ENCODE results near the gene SCAP. TPM values are rescaled to one million over a fixed set of nuclear protein-coding genes. Genes with fewer than 3 reads are reported as not detected.
"Not testable (repeated sequence)": the region's sequence is repeated elsewhere in the genome, so short reads cannot be mapped to it uniquely, and the experiment has no call there.

SCAP gene
- total RNA-seq, 1 donor from 2014 or later, result 84.7 TPM

GRCh38 chr3:47512416-47513124 is 36.8 kb upstream of the SCAP start:
- intact Hi-C loops (cut with DNase I), result no loop called here
- TF ChIP-seq CTCF (IDR thresholded peaks at IDR 0.05), result no peak
- no peak for TF ChIP-seq POLR2A (IDR thresholded peaks at IDR 0.05)
- TF ChIP-seq POLR2AphosphoS5 (IDR thresholded peaks at IDR 0.05; ENCODE audit: insufficient read depth in 1 of 2, low read depth in 1 of 2), result no peak
- Histone ChIP-seq H3K4me1 (peaks cover 9% of the 10 kb centered on the region), H3K9me3 (no peaks in the 10 kb centered on the region), H3K4me3 (peak overlapping the region; percentile 77 to 80), H3K27me3 (no peaks in the 10 kb centered on the region), H3K27ac (peak overlapping the region; percentile 98), H3K36me3 (no peaks in the 10 kb centered on the region)
- no peak for DNase-seq (ENCODE audit: extremely low spot score in 2 of 2)

GRCh38 chr3:47505267-47505666 is 29.5 kb upstream of the SCAP start:
- H3K9me3 ChIP-seq; H3K4me1 ChIP-seq; H3K4me3 ChIP-seq; H3K27ac ChIP-seq; H3K27me3 ChIP-seq; intact Hi-C loops (cut with DNase I); DNase-seq (ENCODE audit: extremely low spot score in 2 of 2): not testable (repeated sequence)
- H3K36me3 ChIP-seq, result peaks cover 0 to 35% of the 10 kb centered on the region in 2 donors

- no peak overlapping the region for H3K27ac ChIP-seq
- H3K36me3 ChIP-seq, result peaks cover 0 to 43% of the 10 kb centered on the region in 2 donors
- intact Hi-C loops (cut with DNase I), result no loop called here
- no peaks in the 10 kb centered on the region for H3K4me1 ChIP-seq
- H3K27me3 ChIP-seq, result no peaks in the 10 kb centered on the region
- DNase-seq (ENCODE audit: extremely low spot score in 2 of 2), result no peak
- H3K9me3 ChIP-seq, result no peaks in the 10 kb centered on the region
- TF ChIP-seq CTCF (IDR thresholded peaks at IDR 0.05) (no peak), POLR2A (IDR thresholded peaks at IDR 0.05) (no peak), POLR2AphosphoS5 (IDR thresholded peaks at IDR 0.05; ENCODE audit: insufficient read depth in 1 of 2, low read depth in 1 of 2) (no peak)
- H3K4me3 ChIP-seq, result no peak overlapping the region
These were observed 28.4 kb upstream of the SCAP start for GRCh38 chr3:47504113-47504512.

GRCh38 chr3:47503033-47503432 is 27.3 kb upstream of the SCAP start:
- TF ChIP-seq POLR2A (IDR thresholded peaks at IDR 0.05) (no peak), POLR2AphosphoS5 (IDR thresholded peaks at IDR 0.05; ENCODE audit: insufficient read depth in 1 of 2, low read depth in 1 of 2) (no peak)
- Histone ChIP-seq H3K36me3 (peaks cover 0 to 45% of the 10 kb centered on the region in 2 donors), H3K4me1 (no peaks in the 10 kb centered on the region), H3K4me3 (no peak overlapping the region), H3K9me3 (no peaks in the 10 kb centered on the region), H3K27me3 (no peaks in the 10 kb centered on the region), H3K27ac (no peak overlapping the region)
- no peak for DNase-seq (ENCODE audit: extremely low spot score in 2 of 2)
- intact Hi-C loops (cut with DNase I), result no loop called here

- Histone ChIP-seq H3K36me3 (peaks cover 0 to 52% of the 10 kb centered on the region in 2 donors), H3K9me3 (no peaks in the 10 kb centered on the region), H3K4me1 (no peaks in the 10 kb centered on the region), H3K27me3 (no peaks in the 10 kb centered on the region), H3K4me3 (no peak overlapping the region), H3K27ac (no peak overlapping the region)
- DNase-seq (ENCODE audit: extremely low spot score in 2 of 2), result no peak
- TF ChIP-seq CTCF (IDR thresholded peaks at IDR 0.05), result no peak
- TF ChIP-seq POLR2A (IDR thresholded peaks at IDR 0.05), result no peak
- no peak for TF ChIP-seq POLR2AphosphoS5 (IDR thresholded peaks at IDR 0.05; ENCODE audit: insufficient read depth in 1 of 2, low read depth in 1 of 2)
- intact Hi-C loops (cut with DNase I), result no loop called here
These were observed 21.2 kb upstream of the SCAP start for GRCh38 chr3:47496892-47497291.

- peaks cover 0 to 43% of the 10 kb centered on the region in 2 donors for H3K36me3 ChIP-seq
- DNase-seq (ENCODE audit: extremely low spot score in 2 of 2), result no peak
- H3K4me1 ChIP-seq, result no peaks in the 10 kb centered on the region
- intact Hi-C loops (cut with DNase I), result no loop called here
- H3K4me3 ChIP-seq, result no peak overlapping the region
- H3K27me3 ChIP-seq, result no peaks in the 10 kb centered on the region
- H3K9me3 ChIP-seq, result no peaks in the 10 kb centered on the region
- no peak overlapping the region for H3K27ac ChIP-seq
- TF ChIP-seq POLR2A (IDR thresholded peaks at IDR 0.05) (no peak), CTCF (IDR thresholded peaks at IDR 0.05) (no peak), POLR2AphosphoS5 (IDR thresholded peaks at IDR 0.05; ENCODE audit: insufficient read depth in 1 of 2, low read depth in 1 of 2) (no peak)
These were observed 20.1 kb upstream of the SCAP start for GRCh38 chr3:47495886-47496285.

Measured in vagina (tissue), 2 donors.